SKM-1 treated with dmso at 0.1 percent for 144 hours (cell line): ENCODE data around the gene TSPEAR.

Experiments used
- DNase-seq: peaks from one replicate; lab custom pipeline; 2025; ENCODE audit not compliant: unreplicated experiment; lab: John Stamatoyannopoulos, UW

Gene TSPEAR

DNA sequence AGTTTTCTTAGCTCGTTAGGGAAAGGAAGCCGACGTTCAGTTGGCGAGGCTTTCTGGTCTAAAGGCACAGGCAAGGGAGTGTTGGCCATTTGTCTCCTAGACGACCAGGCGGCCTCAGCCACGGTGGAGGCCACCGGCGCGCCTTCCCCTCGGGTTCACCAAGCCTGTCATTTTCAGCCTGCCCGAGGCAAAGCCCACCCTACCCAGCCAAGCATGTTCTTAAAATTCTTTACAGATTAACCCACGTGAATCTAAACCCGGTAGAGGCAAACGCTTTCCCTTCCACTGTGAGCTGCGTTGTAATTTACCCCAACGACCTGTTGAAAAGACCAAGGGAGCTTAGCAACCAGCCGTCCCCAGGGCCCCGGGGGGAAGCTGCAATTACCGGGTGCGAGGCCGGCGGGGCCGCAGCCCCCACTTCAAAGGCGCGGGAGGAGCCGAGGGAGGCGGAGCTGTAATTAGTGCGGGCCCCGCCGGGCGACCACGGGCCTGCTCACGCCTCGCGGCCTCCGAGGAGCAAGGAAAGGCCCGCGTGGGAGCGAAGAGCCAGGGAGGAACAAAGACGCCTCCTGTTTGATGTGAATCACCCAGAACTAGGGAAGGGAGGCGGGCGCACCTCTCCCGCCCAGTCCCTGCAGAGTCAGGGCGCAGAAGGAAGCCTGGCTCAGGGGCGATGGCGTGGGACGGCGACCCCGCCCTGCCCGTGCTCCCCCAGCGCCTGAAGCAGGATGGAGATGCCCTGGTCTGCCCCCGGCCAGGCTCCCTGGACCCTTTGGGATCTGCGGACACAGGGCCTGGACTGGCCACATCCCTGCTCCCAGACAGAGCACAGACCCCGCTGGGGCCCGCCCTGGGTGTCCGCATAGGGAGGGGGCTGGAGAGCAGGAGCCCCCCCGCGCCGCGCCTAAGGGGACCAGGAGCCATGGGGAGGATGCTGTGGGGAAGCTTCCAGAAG lies 12.1 kb upstream of the TSPEAR start:
- DNase-seq: no peak

DNA sequence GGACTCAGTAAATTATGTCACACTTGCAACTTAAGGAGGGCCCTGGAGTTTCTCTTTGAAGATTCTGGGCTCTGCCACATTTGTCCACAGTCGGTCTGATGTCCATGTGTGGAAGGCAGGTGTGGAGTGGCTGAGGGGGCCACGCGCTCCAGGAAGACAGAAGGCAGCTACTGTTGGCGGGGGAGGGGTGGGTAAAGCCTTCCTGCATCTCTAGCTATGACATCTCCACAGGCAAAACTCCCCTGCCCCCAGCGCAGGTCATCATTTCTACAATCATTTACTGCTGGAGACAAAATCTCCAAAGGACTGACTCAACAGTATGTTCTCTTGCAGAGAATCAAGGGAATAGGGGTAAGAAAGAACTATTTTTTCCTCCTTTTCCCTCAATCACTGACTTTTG lies 11.4 kb upstream of the TSPEAR start:
- no peak for DNase-seq

DNA sequence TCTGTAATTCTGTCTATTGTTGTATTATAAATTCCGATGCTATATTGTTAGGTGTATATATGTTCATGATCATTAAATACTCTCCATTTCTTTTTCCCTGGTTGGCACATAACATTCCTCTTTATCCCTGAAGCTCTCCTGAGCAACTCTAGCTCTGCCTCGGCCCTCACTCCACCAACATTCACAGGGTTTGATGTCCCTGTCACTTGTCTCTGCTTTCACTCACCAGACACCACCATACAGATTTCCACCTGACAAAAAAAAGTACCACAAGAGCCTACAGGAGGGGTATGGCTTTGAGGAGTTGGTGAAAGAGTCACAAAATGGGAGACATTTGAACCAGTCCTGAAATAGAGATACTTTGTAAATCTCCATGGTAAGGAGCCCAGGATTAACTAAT lies 8.8 kb upstream of the TSPEAR start:
- no peak for DNase-seq

DNA sequence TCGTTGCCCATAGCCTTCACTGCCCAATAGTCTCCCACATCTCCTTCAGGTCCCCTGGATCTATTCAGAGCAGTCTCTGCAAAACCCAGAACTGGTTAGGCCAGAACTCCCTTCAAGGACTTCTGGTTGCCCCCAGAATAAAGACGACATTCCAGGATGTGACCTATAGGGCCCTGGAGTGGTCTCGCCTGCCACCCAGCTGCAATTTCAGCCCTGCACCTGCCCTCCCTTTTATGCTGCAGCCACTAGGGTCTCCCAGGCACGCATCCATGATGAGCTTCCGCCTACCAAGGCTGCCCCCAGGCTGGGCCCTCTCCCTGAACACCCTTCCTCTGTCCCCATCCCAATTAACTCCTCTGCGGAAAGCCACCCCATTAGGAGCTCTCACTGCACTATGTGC lies 7.2 kb upstream of the TSPEAR start:
- DNase-seq: no peak

DNA sequence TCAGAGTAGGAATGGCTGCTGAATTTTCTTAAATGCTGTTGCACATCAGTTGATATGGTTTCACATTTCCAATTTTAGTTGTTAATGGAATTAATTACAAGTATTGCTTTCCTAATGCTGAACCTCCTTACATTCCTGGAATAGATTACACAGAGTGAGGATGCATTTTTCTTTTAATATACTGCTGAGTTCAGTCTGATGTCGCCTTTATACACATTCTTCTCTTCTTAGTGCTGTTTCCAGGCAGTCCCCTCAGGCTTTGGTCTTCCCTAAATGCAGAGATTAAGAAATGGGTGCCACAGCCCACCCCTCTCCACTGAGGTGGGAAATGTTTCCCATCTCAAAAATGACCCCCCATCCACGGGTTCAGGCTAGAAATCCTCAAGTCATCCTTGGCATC lies 6.7 kb upstream of the TSPEAR start:
- DNase-seq: no peak

DNA sequence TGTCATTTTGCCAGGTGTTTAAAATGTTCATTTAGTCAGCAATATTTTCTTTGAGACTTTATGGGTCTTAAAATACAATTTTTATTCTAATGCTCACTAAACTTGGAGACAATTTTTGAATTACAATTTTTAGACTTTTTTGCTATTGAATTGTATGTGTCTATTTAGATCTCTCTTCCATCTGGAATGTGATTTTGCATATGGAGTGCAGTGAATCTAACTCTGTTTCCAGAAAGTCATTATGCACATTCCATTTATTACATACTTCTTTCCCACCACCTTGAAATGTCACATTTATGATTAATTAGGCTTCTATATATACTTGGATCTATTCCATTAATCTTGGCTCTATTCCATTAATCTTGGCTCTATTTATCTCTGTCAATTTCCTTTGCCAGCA lies 5.6 kb upstream of the TSPEAR start:
- no peak for DNase-seq

DNA sequence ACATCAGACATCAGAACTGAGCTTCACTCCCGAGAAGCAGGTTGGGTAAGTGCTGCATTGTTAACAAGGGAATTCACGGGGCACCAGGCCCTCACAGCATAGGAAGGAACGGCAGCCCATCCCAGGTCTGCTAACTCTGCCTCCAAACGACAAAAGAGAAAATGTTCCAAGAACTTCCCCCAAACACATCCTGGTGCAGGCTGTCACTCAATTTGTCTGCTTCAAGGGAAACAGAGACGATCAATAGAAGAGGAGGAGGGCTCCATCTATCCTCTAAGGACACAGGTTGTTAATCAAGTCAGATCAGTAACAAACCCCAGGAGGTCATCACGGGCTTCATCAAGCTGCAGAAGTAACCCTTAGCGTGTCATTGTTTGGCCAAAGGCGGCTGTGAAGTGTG lies 3.5 kb upstream of the TSPEAR start:
- no peak for DNase-seq

DNA sequence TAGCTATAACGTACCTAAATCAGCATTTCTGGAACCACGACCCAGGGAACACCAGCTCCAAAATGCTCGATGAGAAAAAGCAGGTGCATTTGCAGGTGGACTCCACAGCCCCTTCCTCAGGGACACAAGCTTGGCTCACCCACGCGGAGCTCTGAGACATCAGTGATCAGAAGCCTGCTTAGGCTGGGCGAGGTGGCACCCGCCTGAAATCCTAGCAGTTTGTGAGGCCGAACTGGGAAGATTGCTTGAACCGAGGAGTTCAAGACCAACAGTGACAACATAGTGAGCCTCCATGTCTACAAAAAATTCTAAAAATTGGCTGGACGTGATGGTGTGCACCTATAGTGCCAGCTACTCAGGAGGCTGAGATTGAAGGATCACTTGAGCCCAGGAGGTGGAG lies 2.5 kb upstream of the TSPEAR start:
- DNase-seq: no peak

DNA sequence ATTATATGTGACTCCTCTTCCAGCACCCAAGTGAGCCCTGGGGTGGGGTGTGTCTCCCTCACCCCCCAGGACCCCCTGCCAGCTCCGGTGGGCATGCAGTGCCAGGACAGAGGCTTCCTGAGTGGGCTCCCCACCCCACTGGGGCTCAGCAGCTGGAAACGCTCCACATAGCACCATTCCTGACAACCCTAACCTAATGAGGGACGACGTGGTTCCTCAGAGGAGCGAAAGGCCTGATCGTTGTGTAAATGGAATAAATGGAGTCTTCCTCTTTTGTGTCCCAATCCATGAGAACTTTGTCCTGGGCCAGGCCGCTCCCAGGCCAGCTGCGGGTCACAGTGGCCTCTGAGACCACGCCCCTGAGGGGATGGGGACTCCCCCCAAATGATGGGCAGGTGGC lies 1.8 kb upstream of the TSPEAR start:
- no peak for DNase-seq

DNA sequence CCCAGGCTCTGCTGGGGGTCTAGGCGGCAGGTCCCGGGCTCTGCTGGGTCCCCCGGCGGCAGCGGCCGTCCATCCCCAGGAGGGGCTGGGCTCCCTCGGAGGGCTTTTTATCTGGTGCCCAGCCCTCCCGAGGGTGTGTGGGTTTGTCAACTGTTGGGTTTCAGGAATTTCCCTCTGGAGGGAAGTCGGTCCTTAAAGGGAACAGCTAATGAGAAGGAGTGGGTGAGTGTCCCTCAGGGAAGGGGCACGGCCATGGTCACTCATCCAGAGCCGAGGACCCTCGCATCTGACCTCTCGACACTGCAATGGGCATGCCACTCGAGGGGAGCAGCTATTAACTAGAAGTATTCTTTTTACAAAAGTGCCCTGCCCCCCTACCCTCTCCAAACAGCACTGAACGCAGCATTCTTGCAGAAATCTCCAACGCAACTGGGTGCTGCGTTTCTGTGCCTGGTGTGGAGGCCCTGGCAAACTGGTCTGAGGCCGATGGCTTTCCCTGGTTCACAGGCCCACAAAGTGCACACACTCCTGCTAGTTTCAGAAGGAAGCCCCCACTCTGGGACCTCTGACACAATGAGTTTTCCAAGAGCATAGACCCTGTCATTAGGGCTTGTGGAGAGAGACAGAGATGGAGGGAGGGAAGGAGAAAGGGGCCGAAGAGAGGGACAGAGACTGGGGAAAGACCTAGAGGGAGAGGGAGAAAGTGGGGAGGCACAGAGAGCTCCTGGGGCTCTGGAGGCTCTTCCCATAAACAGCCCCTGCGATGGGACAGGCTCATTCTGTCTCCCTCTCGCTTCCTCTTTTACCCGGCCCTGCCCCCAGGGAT lies 1.0 kb upstream of the TSPEAR start:
- no peak for DNase-seq

DNA sequence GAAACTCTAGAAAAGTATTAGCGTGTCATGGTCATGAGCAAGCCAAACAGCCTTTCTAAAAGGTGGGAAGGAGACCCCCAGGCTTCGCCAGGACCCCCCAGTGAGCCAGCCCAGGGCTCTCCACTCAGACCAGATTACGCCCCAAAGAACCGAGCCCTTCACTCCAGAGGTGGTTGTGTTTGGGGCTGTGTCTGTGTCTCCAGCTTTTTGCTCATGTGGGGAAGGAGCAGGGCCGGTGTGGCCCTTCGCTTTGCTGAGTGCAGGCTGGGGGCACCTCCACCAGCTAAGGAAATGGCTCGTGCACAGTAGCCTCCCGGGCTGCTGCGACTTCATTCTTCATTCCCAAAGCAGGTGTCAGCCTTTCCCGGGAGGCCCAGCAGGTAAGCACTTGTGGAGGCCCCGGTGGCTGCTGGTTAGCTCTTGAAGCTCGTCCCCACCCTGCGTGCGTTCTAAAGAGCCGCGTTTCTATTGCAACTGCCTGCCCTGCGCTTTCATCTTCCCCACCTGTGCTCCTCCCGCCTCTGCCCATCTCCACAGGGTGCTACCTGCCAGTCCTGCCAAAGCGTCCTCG lies 531 bp downstream of the TSPEAR start:
- no peak for DNase-seq

DNA sequence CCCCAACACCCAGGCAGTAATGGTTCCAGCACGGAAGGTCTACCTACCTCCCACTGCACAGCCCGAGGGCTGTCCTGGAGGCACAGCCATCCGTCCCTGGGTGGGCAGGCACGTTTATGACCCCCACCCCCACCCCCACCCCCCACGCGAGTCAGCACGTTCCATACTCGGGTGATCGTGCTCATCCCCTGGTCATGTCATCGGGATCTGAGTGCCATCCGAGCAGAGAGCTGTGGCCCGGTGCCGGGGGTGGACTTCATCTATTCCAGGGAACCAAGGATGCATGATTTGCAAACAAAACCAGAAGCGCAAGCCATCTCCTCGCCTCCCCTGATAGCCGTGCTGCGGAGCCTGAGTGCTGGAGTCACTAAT lies 1.1 kb downstream of the TSPEAR start:
- no peak for DNase-seq

DNA sequence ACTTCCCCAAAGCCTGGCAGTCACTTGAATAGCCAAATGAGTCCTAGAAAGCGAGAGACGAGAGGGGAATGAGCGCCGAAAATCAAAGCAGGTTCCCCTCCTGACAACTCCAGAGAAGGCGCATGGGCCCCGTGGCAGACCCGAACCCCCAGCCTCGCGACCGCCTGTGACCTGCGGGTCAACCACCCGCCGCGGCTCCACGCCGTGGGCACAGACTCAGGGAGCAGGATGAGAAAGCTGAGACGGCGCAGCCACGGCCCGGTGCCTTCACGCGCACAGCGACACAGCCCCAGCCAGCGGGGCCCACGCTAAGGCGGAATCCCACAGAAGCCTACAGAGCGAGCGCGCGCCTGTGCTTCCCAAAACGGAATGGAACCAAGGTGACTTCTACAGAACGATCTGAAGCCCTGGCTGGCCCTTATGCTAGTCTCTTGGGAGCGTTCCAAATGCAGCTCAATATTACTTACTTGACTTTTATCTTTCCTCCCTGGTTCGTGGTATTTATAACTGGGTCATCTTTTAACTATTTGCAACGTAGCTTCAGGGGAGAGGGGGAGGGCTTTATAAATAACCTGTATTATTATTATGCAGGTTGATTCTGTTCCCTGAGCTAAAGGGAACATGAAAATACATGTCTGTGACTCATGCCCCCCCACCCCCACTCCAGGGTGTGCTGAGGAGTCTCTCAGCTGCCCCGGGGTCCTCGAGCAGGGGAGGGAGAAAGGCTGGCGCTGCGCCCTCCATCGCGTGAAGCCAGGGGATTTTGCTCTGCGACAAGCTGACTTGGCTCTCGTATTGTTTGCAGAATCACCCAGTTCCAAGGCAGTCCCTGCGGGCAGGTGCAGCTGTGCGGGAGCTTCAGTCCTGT lies 1.7 kb downstream of the TSPEAR start:
- DNase-seq: no peak

DNA sequence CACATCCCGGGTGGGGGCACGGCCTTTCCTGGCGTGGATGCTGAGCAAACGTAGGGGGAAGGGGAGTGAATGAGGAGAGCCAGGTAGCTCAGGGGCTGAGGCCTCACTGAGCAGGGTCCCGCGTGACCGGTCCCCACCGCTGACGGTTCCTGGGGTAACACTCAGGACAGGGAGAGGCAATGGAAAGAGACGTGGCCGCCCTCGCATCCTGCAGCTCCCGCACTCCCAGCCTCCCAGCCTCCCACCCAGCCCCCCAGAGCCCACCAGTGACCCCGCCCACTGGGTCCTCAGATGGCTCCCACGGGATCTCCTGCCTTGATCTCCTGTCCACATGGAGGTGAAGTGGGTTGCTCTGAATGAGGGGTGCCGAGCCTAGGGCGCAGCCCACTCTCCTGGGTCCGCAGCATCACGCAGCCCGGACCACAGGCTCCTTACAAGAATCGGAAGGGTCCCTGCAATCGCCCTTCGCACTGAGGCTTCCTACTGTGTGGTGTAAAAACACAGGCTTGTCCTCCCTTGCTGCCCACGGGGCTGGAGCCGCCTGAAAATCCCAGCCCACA lies 2.4 kb downstream of the TSPEAR start:
- DNase-seq: no peak

DNA sequence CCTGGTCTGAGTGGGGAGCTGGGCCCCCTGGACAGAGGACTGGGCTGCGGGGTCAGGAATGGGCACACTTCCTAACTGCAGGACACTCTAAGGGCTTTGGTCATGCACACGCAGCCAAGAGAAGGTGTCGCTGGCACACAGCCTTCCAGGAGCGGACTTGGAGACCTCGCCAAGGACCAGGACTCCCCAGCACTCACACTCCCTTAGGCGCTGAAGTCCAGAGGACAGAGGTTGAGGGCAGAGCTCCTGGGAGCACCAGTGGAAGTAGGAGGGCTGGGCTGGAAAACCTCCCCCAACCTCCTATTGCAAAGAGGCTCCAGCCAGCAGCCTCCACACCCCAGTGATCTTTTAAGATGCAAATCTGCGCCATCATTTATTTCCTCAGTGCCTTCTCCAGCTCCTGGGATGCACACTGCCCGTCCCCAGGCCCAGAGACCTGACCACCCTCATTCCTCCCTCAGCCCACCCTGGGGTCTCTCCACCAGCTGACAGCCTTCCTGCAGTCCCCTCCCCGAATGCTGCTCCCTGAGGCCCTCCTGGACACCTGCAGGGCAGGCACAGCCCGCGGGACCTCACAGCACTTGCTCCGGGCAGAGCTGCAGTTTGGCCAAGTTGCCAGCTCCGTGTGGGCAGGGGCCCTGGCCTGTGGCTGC lies 3.0 kb downstream of the TSPEAR start:
- DNase-seq: no peak

DNA sequence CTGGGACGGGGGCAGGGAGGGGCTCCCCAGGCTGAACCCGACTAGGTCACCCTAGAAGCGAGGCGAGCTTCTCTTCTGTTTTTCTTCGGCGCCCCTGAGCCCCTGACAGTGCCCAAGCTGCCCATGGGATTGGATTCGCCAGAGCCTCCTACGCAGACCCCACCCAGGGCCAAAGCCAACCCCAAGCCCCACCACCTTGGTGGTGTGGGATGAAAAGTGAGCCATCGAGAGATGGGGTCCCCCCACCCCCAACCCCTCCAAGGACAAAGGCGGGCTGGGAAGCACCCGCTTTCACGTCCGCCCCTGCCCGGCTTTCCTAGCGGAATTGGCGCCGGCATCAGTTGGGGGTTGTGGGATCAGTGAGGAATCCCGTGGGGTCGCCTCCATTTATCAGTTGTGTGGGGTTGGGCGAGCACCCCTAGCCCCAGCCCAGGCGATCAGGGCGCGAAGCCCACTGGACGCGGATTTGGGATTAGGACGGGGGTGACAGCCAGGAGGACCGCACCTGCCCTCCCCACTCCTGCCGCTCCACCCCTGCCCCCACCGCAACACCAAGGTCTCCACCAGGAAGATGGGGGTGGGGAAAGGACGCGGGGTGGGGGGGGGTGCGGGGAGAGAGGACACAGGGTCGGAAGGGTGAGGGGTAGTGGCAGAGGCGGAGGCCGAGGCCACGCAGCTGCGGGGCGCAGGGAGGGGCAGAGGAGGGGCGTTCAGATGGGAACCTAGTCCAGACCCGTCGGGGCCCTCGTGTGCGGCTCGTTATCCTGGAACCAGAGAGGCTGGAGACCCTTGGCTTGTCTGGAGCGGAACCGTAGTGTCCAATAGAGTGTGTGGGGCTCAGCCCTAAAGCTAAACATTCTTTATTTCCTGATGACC lies 4.4 kb downstream of the TSPEAR start:
- no peak for DNase-seq

DNA sequence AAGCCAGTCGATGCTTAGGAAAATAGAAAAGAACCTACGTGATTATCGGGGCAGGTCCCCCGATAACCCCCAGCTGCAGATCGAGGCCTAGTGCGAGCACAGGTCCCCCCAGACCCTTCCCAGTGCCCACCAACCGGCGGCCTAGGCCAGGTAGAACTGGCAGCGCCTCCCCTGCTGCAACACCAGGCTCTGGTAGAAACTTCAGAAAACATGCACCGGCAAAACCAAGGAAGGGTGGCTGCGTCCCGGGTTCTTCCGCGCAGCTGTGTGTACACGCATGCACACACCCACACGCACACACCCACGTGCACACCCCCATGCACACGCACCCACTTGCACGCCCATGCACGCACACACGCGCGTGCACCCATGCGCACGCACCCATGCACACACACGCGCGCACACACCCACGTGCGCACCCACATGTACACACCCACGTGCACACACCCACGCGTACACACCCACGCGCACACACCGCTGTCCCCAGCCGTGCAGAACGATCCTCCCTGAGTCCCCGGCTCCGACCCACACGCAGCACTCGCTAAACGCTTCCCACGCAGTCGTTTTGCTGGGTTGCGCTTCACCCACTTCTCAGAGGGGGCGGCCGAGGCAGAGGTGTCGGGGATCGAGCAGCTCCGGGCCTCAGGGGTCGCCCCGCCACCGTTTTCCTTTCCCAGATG lies 5.2 kb downstream of the TSPEAR start:
- DNase-seq: no peak

DNA sequence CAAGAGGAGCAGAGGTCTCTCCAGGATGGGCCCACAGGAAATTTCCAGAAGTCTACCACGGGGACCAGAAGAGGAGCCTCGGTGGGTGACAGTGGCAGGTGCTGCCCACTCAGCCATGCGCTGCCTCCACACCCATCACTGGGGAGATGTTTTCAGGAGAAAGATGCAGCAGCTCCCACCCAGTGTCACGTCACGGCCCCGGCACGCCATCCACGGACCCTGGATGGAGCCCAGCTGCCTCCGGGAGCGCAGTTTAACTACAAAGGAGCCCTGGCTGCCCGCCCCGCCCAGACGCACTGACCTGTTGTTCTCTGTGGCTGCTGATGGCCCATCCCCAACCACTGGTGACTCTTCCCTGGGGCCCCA lies 6.8 kb downstream of the TSPEAR start:
- no peak for DNase-seq
